H1 (cell line): Measurements from ENCODE around the gene P4HB. TPM values are rescaled to one million over a fixed set of nuclear protein-coding genes. Genes with fewer than 3 reads are reported as not detected.

Experiments
- ASH2L ChIP-seq: fragments of 200-600, 300-600 bp; sonication (generic); IDR thresholded peaks from one replicate; pipeline ENCODE4 v1.7.1; 2017; ENCODE audit warnings: low read length
- CEBPB ChIP-seq: IDR thresholded peaks from 2 replicates; pipeline ENCODE4 v1.6.1; 2012; ENCODE audit warnings: low read depth, low read length
- CHD7 ChIP-seq: fragments of 300-600 bp; sonication (generic); IDR thresholded peaks from 2 replicates; pipeline ENCODE4 v1.7.1; 2012; ENCODE audit warnings: low read length, moderate library complexity, mild to moderate bottlenecking, inconsistent platforms; ENCODE audit not compliant: insufficient replicate concordance
- GTF2F1 ChIP-seq: IDR thresholded peaks from 2 replicates; pipeline ENCODE4 v1.6.1; 2012; ENCODE audit warnings: low read depth, low read length, improper control_type of control experiment, borderline replicate concordance
- HDAC6 ChIP-seq: IDR thresholded peaks from one replicate; pipeline ENCODE4 v1.7.1; 2012; ENCODE audit warnings: low read depth, mild to moderate bottlenecking, inconsistent platforms, low read length, moderate library complexity
- RNF2 ChIP-seq: fragments of 200-900, 300-1000 bp; sonication (generic); IDR thresholded peaks from 2 replicates; pipeline ENCODE4 v1.7.1; 2016; ENCODE audit warnings: borderline replicate concordance, low read depth, mild to moderate bottlenecking, antibody characterized with exemption, low read length; ENCODE audit not compliant: poor library complexity, severe bottlenecking; ENCODE audit errors: missing control alignments
- SP2 ChIP-seq: IDR thresholded peaks from 2 replicates; pipeline ENCODE4 v1.6.1; 2012; ENCODE audit warnings: mild to moderate bottlenecking, low read length, inconsistent platforms
- polyA plus RNA-seq, 7 experiments: library from polyadenylated mRNA; depleted of rRNA in 3 of 7; stranded (reverse) in 5 of 7; unstranded in 2 of 7; fragments of >200 nt in 5 of 7; fragments of 200-250 nt in 2 of 7; gene quantifications; 1 replicate in 5 of 7; 2 replicates in 1 of 7; 4 replicates in 1 of 7; pipeline versions ENCODE4 v1.2.1 to v1.2.3, GENCODE V29; 2011 to 2013; ENCODE audit warnings: missing spikeins in 2 of 7, mixed read lengths in 2 of 7
- total RNA-seq: library from RNA; stranded (reverse); fragmentation: NEBNext Ultra II Directional; extraction: Animal tissue kit (Norgen Biotek cat#: 25700); gene quantifications from 2 replicates; pipeline ENCODE4 v1.2.1, GENCODE V29; 2021

The P4HB gene
- total and polyA plus RNA-seq, 2 of the 8 experiments (the other 6 are each of a cell fraction or from before 2014, with no cell fraction given): 41.4 to 379 TPM

- TF ChIP-seq GTF2F1 (no peak), SP2 (no peak), HDAC6 (no peak), ASH2L (peak; percentile 22), CEBPB (no peak), RNF2 (no peak), CHD7 (no peak)
Observed at GRCh38 chr17:81804559-81805399, 55.6 kb downstream of the P4HB start (continued).
